Keratinocyte (primary cell): ENCODE data around the gene WNT7B.

Experiments used
- EZH2 ChIP-seq: IDR thresholded peaks from one replicate; pipeline ENCODE4 v1.6.1; 2012; ENCODE audit warnings: inconsistent platforms, mild to moderate bottlenecking, low read length, moderate library complexity
- TF ChIP-seq, protein P1 (sequence below), 3 experiments: IDR thresholded peaks in 1 of 3; conservative IDR thresholded peaks in 1 of 3; optimal IDR thresholded peaks in 1 of 3; 2 replicates in 2 of 3; 3 replicates in 1 of 3; pipeline versions ENCODE3 to v1.5.1; 2011; ENCODE audit warnings: low read length in 3 of 3, mild to moderate bottlenecking in 3 of 3, moderate library complexity in 2 of 3, control low read depth in 1 of 3, inconsistent platforms in 1 of 3; ENCODE audit not compliant: insufficient read depth in 2 of 3; ENCODE audit errors: extremely low read depth in 1 of 3

DNA sequence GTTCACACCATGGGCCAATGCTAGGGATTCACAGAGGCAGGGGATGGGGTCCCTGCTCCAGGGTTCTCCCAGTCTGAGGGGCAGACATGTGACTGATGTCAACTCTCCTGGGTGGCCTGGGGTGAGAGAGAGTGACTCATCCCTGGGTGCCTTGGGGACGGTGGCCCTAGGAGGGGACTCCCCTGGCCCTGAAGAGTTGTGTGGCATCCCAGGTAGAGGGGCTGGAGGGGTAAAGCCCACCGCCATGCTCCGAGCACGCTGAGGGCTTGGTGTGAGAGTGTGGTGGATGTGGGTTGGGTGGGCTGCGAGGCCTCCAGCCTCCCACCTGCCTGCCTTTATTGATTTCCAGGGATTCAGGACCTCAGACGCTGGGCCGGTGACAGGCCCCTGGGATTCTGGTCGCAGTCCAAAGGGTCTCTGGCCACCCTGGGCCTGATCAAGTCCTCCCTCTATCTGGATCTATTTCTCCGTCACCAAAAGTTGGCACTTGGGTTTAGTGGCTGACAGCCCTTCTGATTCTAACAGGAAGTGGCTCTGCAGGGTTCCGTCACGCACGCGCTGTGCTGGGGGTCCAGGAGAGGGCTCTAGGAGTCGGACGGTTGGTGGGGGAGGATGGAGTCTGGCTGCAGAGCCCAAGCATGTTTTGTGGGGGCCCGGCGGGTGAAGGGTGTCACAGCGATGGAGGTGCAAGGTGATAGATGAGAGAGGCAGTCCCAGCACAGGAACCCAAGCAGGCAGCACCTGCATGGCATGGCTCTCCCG lies 27.3 kb upstream of the WNT7B start:
- TF ChIP-seq, protein P1, sequence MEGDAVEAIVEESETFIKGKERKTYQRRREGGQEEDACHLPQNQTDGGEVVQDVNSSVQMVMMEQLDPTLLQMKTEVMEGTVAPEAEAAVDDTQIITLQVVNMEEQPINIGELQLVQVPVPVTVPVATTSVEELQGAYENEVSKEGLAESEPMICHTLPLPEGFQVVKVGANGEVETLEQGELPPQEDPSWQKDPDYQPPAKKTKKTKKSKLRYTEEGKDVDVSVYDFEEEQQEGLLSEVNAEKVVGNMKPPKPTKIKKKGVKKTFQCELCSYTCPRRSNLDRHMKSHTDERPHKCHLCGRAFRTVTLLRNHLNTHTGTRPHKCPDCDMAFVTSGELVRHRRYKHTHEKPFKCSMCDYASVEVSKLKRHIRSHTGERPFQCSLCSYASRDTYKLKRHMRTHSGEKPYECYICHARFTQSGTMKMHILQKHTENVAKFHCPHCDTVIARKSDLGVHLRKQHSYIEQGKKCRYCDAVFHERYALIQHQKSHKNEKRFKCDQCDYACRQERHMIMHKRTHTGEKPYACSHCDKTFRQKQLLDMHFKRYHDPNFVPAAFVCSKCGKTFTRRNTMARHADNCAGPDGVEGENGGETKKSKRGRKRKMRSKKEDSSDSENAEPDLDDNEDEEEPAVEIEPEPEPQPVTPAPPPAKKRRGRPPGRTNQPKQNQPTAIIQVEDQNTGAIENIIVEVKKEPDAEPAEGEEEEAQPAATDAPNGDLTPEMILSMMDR (optimal IDR thresholded peaks at IDR 0.05 in 1 of 3, IDR thresholded peaks at IDR 0.05 in 1 of 3, conservative IDR thresholded peaks at IDR 0.05 in 1 of 3; ENCODE audit: extremely low read depth in 1 of 3, insufficient read depth in 2 of 3, low read length in 3 of 3): no peak
- TF ChIP-seq EZH2: no peak
